Endothelial cell (in vitro differentiated cells): Measurements from ENCODE around the gene NRXN3. TPM values are rescaled to one million over a fixed set of nuclear protein-coding genes. Genes with fewer than 3 reads are reported as not detected.

Experiments
- DNase-seq: peaks from one replicate; pipeline ENCODE4 v3.0.0; 2021; ENCODE audit warnings: low spot score
- H3K27ac Mint-ChIP-seq: one replicate; pipeline ENCODE4 v1.8.0; 2021; ENCODE audit warnings: mixed read lengths, inconsistent platforms; ENCODE audit not compliant: unreplicated experiment
- H3K27me3 Mint-ChIP-seq: one replicate; pipeline ENCODE4 v1.8.0; 2021; ENCODE audit warnings: mild to moderate bottlenecking, moderate library complexity, mixed read lengths, inconsistent platforms; ENCODE audit not compliant: unreplicated experiment
- H3K36me3 Mint-ChIP-seq: one replicate; pipeline ENCODE4 v1.8.0; 2021; ENCODE audit warnings: mild to moderate bottlenecking, low read depth, mixed read lengths, inconsistent platforms; ENCODE audit not compliant: unreplicated experiment
- H3K4me1 Mint-ChIP-seq: one replicate; pipeline ENCODE4 v1.8.0; 2021; ENCODE audit warnings: mild to moderate bottlenecking, mixed read lengths, inconsistent platforms; ENCODE audit not compliant: unreplicated experiment
- H3K4me3 Mint-ChIP-seq: one replicate; pipeline ENCODE4 v1.8.0; 2021; ENCODE audit warnings: mild to moderate bottlenecking, mixed read lengths, inconsistent platforms; ENCODE audit not compliant: unreplicated experiment
- H3K9me3 Mint-ChIP-seq: one replicate; pipeline ENCODE4 v1.8.0; 2021; ENCODE audit warnings: mixed read lengths, inconsistent platforms; ENCODE audit not compliant: unreplicated experiment
- total RNA-seq: library from RNA; stranded (reverse); fragmentation: NEBNext Ultra II Directional; extraction: Animal tissue kit (Norgen Biotek cat#: 25700); gene quantifications from one replicate; pipeline ENCODE4 v1.2.1, GENCODE V29; 2021; ENCODE audit not compliant: unreplicated experiment
- TF ChIP-seq, protein P1 (sequence below): fragments of 200-600 bp; sonication (generic); IDR thresholded peaks from one replicate; pipeline ENCODE4 v1.5.0; 2021; ENCODE audit warnings: antibody characterized with exemption; ENCODE audit not compliant: unreplicated experiment

NRXN3 gene
- total RNA-seq, 1 donor from 2014 or later = 2.3 TPM

DNA sequence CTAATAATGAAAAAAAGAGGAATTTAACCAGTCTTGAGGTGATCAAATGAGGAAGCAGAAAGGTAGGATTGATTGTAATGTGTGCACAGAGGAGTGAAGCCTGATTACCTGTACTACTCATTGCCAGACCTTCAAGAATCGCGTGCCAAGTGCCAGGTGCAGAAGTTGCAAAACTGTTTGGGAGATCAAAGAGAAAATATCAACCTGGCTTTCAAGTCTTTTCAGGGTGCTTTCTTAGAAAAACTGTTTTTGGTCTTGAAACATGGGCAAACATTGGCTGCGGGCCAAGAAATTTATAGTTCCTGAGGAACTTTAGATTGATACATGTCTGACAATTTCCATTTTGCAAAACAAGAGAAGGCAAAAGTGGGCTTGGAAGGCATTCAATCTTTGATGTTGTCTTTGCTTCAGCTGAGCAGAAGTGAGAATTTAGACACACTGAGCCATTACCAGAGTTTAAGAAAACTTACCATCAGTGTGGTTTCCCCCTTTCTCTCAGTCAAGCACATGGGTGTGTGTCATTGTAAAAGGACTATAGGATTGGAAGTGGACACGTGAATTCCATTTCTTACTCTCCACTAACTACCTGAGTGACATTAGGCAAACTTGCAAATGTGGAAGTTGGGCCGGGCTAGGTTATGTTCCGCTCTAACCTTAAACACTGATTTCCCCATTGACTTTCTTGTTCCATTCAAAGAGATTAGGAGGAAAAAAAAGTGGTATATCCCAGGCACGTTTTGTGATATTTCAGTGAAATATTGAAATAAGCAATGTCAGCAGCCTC lies 1555.0 kb downstream of the NRXN3 start:
- no peaks in the 10 kb centered on the region for H3K36me3 Mint-ChIP-seq
- no peak overlapping the region for H3K27ac Mint-ChIP-seq
- H3K4me1 Mint-ChIP-seq = no peaks in the 10 kb centered on the region
- no peak for DNase-seq
- no peak overlapping the region for H3K4me3 Mint-ChIP-seq
- no peaks in the 10 kb centered on the region for H3K9me3 Mint-ChIP-seq
- no peaks in the 10 kb centered on the region for H3K27me3 Mint-ChIP-seq
- TF ChIP-seq, protein P1, sequence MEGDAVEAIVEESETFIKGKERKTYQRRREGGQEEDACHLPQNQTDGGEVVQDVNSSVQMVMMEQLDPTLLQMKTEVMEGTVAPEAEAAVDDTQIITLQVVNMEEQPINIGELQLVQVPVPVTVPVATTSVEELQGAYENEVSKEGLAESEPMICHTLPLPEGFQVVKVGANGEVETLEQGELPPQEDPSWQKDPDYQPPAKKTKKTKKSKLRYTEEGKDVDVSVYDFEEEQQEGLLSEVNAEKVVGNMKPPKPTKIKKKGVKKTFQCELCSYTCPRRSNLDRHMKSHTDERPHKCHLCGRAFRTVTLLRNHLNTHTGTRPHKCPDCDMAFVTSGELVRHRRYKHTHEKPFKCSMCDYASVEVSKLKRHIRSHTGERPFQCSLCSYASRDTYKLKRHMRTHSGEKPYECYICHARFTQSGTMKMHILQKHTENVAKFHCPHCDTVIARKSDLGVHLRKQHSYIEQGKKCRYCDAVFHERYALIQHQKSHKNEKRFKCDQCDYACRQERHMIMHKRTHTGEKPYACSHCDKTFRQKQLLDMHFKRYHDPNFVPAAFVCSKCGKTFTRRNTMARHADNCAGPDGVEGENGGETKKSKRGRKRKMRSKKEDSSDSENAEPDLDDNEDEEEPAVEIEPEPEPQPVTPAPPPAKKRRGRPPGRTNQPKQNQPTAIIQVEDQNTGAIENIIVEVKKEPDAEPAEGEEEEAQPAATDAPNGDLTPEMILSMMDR = no peak

DNA sequence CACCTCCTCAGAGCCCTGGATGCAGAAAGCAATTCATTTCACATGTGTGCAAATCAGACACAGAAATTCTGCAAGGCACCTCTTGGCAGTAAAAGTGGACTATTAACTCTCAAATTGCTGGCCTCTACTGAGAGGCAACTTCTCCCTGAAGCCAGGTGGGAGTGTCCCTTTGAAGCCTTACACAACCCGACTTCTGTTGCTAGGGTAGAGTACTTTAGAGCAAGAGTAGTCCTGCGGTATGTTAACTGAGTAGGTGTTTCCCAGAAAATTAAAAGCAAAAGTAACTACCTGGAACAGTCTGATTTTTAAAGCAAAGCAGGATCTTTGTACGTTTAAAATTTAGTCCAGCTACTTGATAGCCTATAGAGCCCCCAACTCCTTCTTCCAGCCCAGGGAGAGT lies 1557.7 kb downstream of the NRXN3 start:
- H3K4me1 Mint-ChIP-seq = no peaks in the 10 kb centered on the region
- no peaks in the 10 kb centered on the region for H3K27me3 Mint-ChIP-seq
- H3K9me3 Mint-ChIP-seq = no peaks in the 10 kb centered on the region
- no peak overlapping the region for H3K27ac Mint-ChIP-seq
- TF ChIP-seq, protein P1 = no peak
- no peak for DNase-seq
- no peaks in the 10 kb centered on the region for H3K36me3 Mint-ChIP-seq
- H3K4me3 Mint-ChIP-seq = no peak overlapping the region

DNA sequence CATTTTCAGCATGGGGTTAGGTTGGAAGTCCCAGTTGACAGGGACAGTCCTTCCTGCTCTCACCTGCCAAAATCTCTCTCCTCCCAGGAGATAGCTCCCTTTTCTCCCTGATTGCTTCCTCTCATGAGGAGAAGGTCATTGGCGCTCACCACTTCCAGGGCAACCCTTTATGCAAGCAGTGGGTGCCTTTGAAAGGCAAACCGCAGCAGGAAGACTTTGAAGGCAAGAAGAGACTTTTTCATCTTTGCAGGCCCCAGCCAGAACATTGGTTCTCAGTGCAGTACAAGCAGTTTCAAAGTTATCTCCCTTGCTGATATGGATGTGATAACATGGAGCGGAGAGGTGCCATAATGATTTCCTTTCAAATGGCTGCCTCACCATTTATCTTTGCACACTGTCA lies 1558.2 kb downstream of the NRXN3 start:
- no peak overlapping the region for H3K27ac Mint-ChIP-seq
- TF ChIP-seq, protein P1 = no peak
- no peaks in the 10 kb centered on the region for H3K9me3 Mint-ChIP-seq
- no peaks in the 10 kb centered on the region for H3K27me3 Mint-ChIP-seq
- DNase-seq = no peak
- no peaks in the 10 kb centered on the region for H3K36me3 Mint-ChIP-seq
- no peak overlapping the region for H3K4me3 Mint-ChIP-seq
- no peaks in the 10 kb centered on the region for H3K4me1 Mint-ChIP-seq

DNA sequence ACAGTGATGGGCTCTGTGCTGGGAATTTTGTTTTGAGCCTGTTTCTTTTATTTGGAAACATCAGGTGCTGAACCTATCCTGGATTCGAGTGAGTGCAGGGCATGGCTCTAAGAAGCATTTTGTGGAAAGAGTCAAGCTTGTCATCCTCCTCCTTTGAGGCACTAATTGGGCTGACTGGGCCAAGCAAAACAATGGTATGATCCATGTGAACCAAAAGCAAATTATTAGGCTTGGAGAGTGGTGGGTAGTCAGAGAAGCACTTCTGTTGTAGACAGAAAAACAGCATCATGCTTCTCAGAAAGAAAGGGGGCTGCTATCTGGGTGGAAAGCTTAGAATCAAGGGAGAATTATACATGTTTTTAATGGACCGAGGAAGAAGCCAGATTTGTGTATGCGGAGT lies 1559.6 kb downstream of the NRXN3 start:
- TF ChIP-seq, protein P1 = no peak

DNA sequence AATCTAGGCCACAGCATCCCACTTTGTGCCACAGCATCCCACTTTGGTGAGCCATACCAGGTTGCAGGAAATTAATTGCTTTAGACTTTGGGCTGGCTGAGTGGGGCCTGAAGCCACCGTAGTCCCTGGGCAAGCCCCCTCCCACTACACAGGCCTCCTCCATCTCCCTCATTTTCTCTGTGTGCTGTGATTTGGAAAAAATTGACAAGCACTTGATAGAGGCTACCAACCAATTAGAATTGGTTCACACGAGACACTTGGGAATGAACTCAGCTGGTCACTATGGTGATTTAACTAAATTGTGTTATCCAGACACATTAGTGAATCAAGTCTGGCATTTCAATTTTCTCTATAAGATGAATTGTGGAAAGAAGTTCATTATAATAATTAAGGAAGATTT lies 1560.0 kb downstream of the NRXN3 start:
- Mint-ChIP-seq H3K4me1 (no peaks in the 10 kb centered on the region), H3K36me3 (no peaks in the 10 kb centered on the region), H3K4me3 (no peak overlapping the region), H3K27ac (no peak overlapping the region), H3K9me3 (no peaks in the 10 kb centered on the region), H3K27me3 (no peaks in the 10 kb centered on the region)
- no peak for DNase-seq
- TF ChIP-seq, protein P1 = no peak

More for the DNA sequence above, 1559.6 kb downstream of the NRXN3 start:
- H3K27me3 Mint-ChIP-seq = no peaks in the 10 kb centered on the region
- DNase-seq = no peak
- no peak overlapping the region for H3K4me3 Mint-ChIP-seq
- no peak overlapping the region for H3K27ac Mint-ChIP-seq
- H3K36me3 Mint-ChIP-seq = no peaks in the 10 kb centered on the region
- no peaks in the 10 kb centered on the region for H3K4me1 Mint-ChIP-seq
- no peaks in the 10 kb centered on the region for H3K9me3 Mint-ChIP-seq
